HCT116 (cell line): Measurements from ENCODE around the gene NEUROD1. TPM values are rescaled to one million over a fixed set of nuclear protein-coding genes. Genes with fewer than 3 reads are reported as not detected.
A peak's percentile ranks its signal among the peaks of the same experiment; 100 is the strongest.

Experiments
- ATAC-seq: fragments of 200-7000 bp; cut with Tn5 transposase; 2 replicates; pipeline ENCODE4 v1.9.1; 2020; ENCODE audit warnings: mild to moderate bottlenecking, moderate library complexity
- BruUV-seq: library from RNA; stranded (reverse); fragments of 400-500 nt; replicated peaks from 2 replicates; lab custom pipeline; 2021; lab: Mats Ljungman, UMichigan
- CTCF ChIA-PET: fragments of 300-600 bp; sonication (Branson Sonifier 250); formaldehyde crosslinking; loops from one replicate; lab custom pipeline; 2021; ENCODE audit warnings: antibody characterized with exemption; lab: Charles Lee
- POLR2A ChIA-PET: fragments of 300-600, 350-600 bp; sonication (Branson Sonifier 250); formaldehyde crosslinking; loops from one replicate; lab custom pipeline; 2021; ENCODE audit warnings: antibody characterized with exemption; lab: Charles Lee
- RAD21 ChIA-PET, 2 experiments: fragments of 300-600 bp; sonication (Branson Sonifier 250); formaldehyde crosslinking; loops; one replicate each; lab custom pipeline; 2023; ENCODE audit warnings: low total read pairs in 2 of 2; ENCODE audit not compliant: uncharacterized antibody in 2 of 2, unreplicated experiment in 2 of 2, low non-redundant PET in 1 of 2; lab: Charles Lee
- DNase-seq: peaks from one replicate; pipeline ENCODE4 v3.0.0-alpha.2; 2010; ENCODE audit warnings: low read depth, low spot score
- H2AFZ ChIP-seq: fragments of 200-600 bp; shearing (Covaris generic), sonication (generic); 2 replicates; pipeline ENCODE4 v1.6.1; 2017; ENCODE audit warnings: low read depth, mixed run types, mixed read lengths, antibody characterized with exemption, low read length; ENCODE audit not compliant: poor library complexity, severe bottlenecking
- H3K27ac ChIP-seq: 2 replicates; pipeline ENCODE4 v1.5.1; 2012; ENCODE audit warnings: low read depth, low read length
- H3K27me3 ChIP-seq: fragments of 200-600 bp; sonication (generic); 2 replicates; pipeline ENCODE4 v1.6.1; 2016; ENCODE audit warnings: mixed run types, low read length, mixed read lengths; ENCODE audit not compliant: insufficient read depth
- H3K36me3 ChIP-seq, 2 experiments: fragments of 200-500 bp in 1 of 2; fragments of 200-600 bp in 1 of 2; sonication (Bioruptor generic) in 1 of 2; sonication (generic) in 1 of 2; 2 replicates each; pipeline versions ENCODE4 v1.5.1 to v1.6.1; 2014 to 2016; ENCODE audit warnings: low read length in 2 of 2, inconsistent platforms in 1 of 2, mixed read lengths in 1 of 2, mixed run types in 1 of 2; ENCODE audit not compliant: insufficient read depth in 2 of 2, control insufficient read depth in 1 of 2
- H3K4me1 ChIP-seq, 2 experiments: fragments of 200-600 bp in 1 of 2; sonication (generic) in 1 of 2; 2 replicates each; pipeline versions ENCODE4 v1.5.1 to v1.6.1; 2012 to 2017; ENCODE audit warnings: low read length in 2 of 2, inconsistent platforms in 1 of 2, mild to moderate bottlenecking in 1 of 2, mixed read lengths in 1 of 2, mixed run types in 1 of 2, moderate library complexity in 1 of 2; ENCODE audit not compliant: insufficient read depth in 2 of 2, control insufficient read depth in 1 of 2
- H3K4me2 ChIP-seq: fragments of 200-600 bp; sonication (generic); 2 replicates; pipeline ENCODE4 v1.6.1; 2017; ENCODE audit warnings: mixed run types, low read length, mixed read lengths
- H3K4me3 ChIP-seq, 2 experiments: fragments of 200-600 bp in 1 of 2; sonication (generic) in 1 of 2; replicated peaks in 1 of 2; 2 replicates each; pipeline ENCODE4 v1.5.1; 2011 to 2016; ENCODE audit warnings: low read length in 2 of 2, control low read depth in 1 of 2, low read depth in 1 of 2, mild to moderate bottlenecking in 1 of 2, mixed read lengths in 1 of 2, mixed run types in 1 of 2
- H3K79me2 ChIP-seq: fragments of 200-600 bp; sonication (generic); 2 replicates; pipeline ENCODE4 v1.6.1; 2017; ENCODE audit warnings: mild to moderate bottlenecking, mixed run types, low read length, moderate library complexity, mixed read lengths; ENCODE audit not compliant: insufficient read depth
- H3K9ac ChIP-seq: fragments of 200-600 bp; sonication (generic); 2 replicates; pipeline ENCODE4 v1.6.1; 2016; ENCODE audit warnings: low read length, mixed read lengths
- H3K9me2 ChIP-seq: fragments of 200-600 bp; sonication (generic), shearing (Covaris generic); 2 replicates; pipeline ENCODE4 v1.6.1; 2017; ENCODE audit warnings: mixed run types, mild to moderate bottlenecking, moderate library complexity; ENCODE audit not compliant: insufficient read depth
- H3K9me3 ChIP-seq, 2 experiments: fragments of 200-500 bp in 1 of 2; fragments of 200-600 bp in 1 of 2; sonication (Bioruptor generic) in 1 of 2; sonication (generic) in 1 of 2; 2 replicates each; pipeline ENCODE4 v1.6.1; 2014 to 2017; ENCODE audit warnings: low read length in 2 of 2, mixed read lengths in 2 of 2, inconsistent platforms in 1 of 2, low read depth in 1 of 2, mild to moderate bottlenecking in 1 of 2, mixed run types in 1 of 2, moderate library complexity in 1 of 2; ENCODE audit not compliant: control insufficient read depth in 1 of 2, insufficient read depth in 1 of 2
- H4K20me1 ChIP-seq: fragments of 200-600 bp; sonication (generic), shearing (Covaris generic); 2 replicates; pipeline ENCODE4 v1.6.1; 2017; ENCODE audit warnings: mixed run types, mild to moderate bottlenecking, moderate library complexity; ENCODE audit not compliant: insufficient read depth
- ATF3 ChIP-seq: IDR thresholded peaks from 2 replicates; pipeline ENCODE4 v1.6.1; 2012
- CBX3 ChIP-seq: IDR thresholded peaks from 2 replicates; pipeline ENCODE4 v1.6.1; 2012; ENCODE audit warnings: low read depth
- CTCF ChIP-seq, 3 experiments: fragments of 200-600 bp in 1 of 3; sonication (generic) in 1 of 3; IDR thresholded peaks in 2 of 3; conservative IDR thresholded peaks in 1 of 3; 2 replicates each; pipeline ENCODE4 v1.5.1; 2012 to 2017; ENCODE audit warnings: low read depth in 2 of 3, low read length in 2 of 3, antibody characterized with exemption in 1 of 3, borderline replicate concordance in 1 of 3, control low read depth in 1 of 3, mild to moderate bottlenecking in 1 of 3, mixed read lengths in 1 of 3, mixed run types in 1 of 3, moderate library complexity in 1 of 3; ENCODE audit not compliant: insufficient read depth in 1 of 3
- FOSL1 ChIP-seq: IDR thresholded peaks from 2 replicates; pipeline ENCODE4 v1.6.1; 2012; ENCODE audit warnings: low read depth
- MAX ChIP-seq: IDR thresholded peaks from 2 replicates; pipeline ENCODE4 v1.6.1; 2012
- POLR2A ChIP-seq: IDR thresholded peaks from 2 replicates; pipeline ENCODE4 v1.7.0; 2011; ENCODE audit warnings: borderline replicate concordance; ENCODE audit not compliant: insufficient read depth, insufficient read length; ENCODE audit errors: extremely low read depth
- POLR2AphosphoS5 ChIP-seq: IDR thresholded peaks from 2 replicates; pipeline ENCODE4 v1.6.1; 2011; ENCODE audit warnings: mild to moderate bottlenecking, low read depth, low read length, moderate library complexity
- RAD21 ChIP-seq: IDR thresholded peaks from 2 replicates; pipeline ENCODE4 v1.6.1; 2012; ENCODE audit warnings: low read depth, mild to moderate bottlenecking
- REST ChIP-seq: IDR thresholded peaks from 2 replicates; pipeline ENCODE4 v1.6.1; 2012; ENCODE audit warnings: low read depth
- SIN3A ChIP-seq: IDR thresholded peaks from 2 replicates; pipeline ENCODE4 v1.6.1; 2012; ENCODE audit warnings: low read depth
- SRF ChIP-seq: IDR thresholded peaks from 2 replicates; pipeline ENCODE4 v1.6.1; 2012; ENCODE audit warnings: low read depth
- YY1 ChIP-seq: IDR thresholded peaks from 2 replicates; pipeline ENCODE4 v1.6.1; 2011; ENCODE audit warnings: low read length, low read depth, moderate library complexity, mild to moderate bottlenecking; ENCODE audit not compliant: insufficient replicate concordance; ENCODE audit errors: extremely low read depth
- ZFX ChIP-seq: fragments of 450-650 bp; IDR thresholded peaks from 2 replicates; pipeline ENCODE4 v1.6.1; 2017
- intact Hi-C: fragments of 100-400 bp; cut with micrococcal nuclease; formaldehyde crosslinking; loops from 2 replicates; pipeline ENCODE4 v1.10.0; 2022
- total RNA-seq: library from RNA; stranded (reverse); gene quantifications from one replicate; pipeline ENCODE4 v1.2.1, GENCODE V29; 2021; ENCODE audit not compliant: unreplicated experiment

The NEUROD1 gene
- total RNA-seq, 1 experiment from 2014 or later = not detected

- DNase-seq (peak; percentile 49), ATAC-seq (peak; percentile 93)
- H3K36me3 ChIP-seq = no peaks in the 10 kb centered on the region
- CTCF ChIA-PET = no interaction called here
- no peaks in the 10 kb centered on the region for H3K79me2 ChIP-seq
- BruUV-seq = no TSS peak
- peak within 1 kb of the TSS; percentile 75 for H3K4me2 ChIP-seq
- RAD21 ChIA-PET = interaction anchor here in 1 of 2 experiments (0.8 kb wide), 1 partner anchor 59 kb away, joined by 3 read pairs; no protein-coding TSS in a partner anchor
- H3K9me3 ChIP-seq = no peaks in the 10 kb centered on the region
- peaks cover 3 to 7% of the 10 kb centered on the region in 2 experiments; a peak in 2 of 4 replicates for H3K4me1 ChIP-seq
- H3K9ac ChIP-seq = peak within 1 kb of the TSS; percentile 34
- H3K27ac ChIP-seq = 0 out of 2 replicates have a peak within 1 kb of the TSS, but pooled peaks have one; percentile 23
- H3K4me3 ChIP-seq = peak within 1 kb of the TSS; percentile 40 to 53
- POLR2A ChIA-PET = no interaction called here
- no peaks in the 10 kb centered on the region for H3K27me3 ChIP-seq
- no peaks in the 10 kb centered on the region for H4K20me1 ChIP-seq
- TF ChIP-seq POLR2AphosphoS5 (peak; percentile 42; the same call in 1 of the 2 replicates), ZFX (peak; percentile 41; the same call in 1 of the 2 replicates), SRF (no peak), FOSL1 (no peak), MAX (peak; percentile 39; the same call in 1 of the 2 replicates)
- peak within 1 kb of the TSS; percentile 83 for H2AFZ ChIP-seq
- no peaks in the 10 kb centered on the region for H3K9me2 ChIP-seq
- intact Hi-C loops = no loop called here
These were observed 23.6 kb downstream of the NEUROD1 start, which contains the start of gene CERKL for GRCh38 chr2:181656450-181657291. TSS of gene CERKL (minus strand) at chr2:181657105. CDS start at chr2:181657006, 99 bp downstream.

- Histone ChIP-seq H3K9ac (no peak overlapping the region), H3K27me3 (no peaks in the 10 kb centered on the region), H3K4me2 (peak overlapping the region; percentile 75; the same call in 1 of the 2 replicates), H3K27ac (no peak overlapping the region), H2AFZ (no peak overlapping the region), H3K9me3 (no peaks in the 10 kb centered on the region), H3K9me2 (no peaks in the 10 kb centered on the region), H3K4me1 (peaks cover 3 to 7% of the 10 kb centered on the region in 2 experiments; a peak in 2 of 4 replicates), H3K4me3 (no peak overlapping the region), H3K79me2 (no peaks in the 10 kb centered on the region), H3K36me3 (no peaks in the 10 kb centered on the region), H4K20me1 (no peaks in the 10 kb centered on the region)
- no TSS peak for BruUV-seq
- ChIA-PET POLR2A (no interaction called here), CTCF (no interaction called here), RAD21 (no interaction called here)
- intact Hi-C loops = no loop called here
- ATAC-seq = no peak
- DNase-seq = no peak
- TF ChIP-seq YY1 (no peak), CTCF (IDR thresholded peaks at IDR 0.05 in 2 of 3, conservative IDR thresholded peaks at IDR 0.05 in 1 of 3; ENCODE audit: borderline replicate concordance in 1 of 3, insufficient read depth in 1 of 3, low read depth in 2 of 3, low read length in 2 of 3) (no peak), SIN3A (no peak), REST (no peak), POLR2A (no peak), ATF3 (no peak), POLR2AphosphoS5 (no peak), CBX3 (no peak), RAD21 (no peak)
These were observed 24.8 kb downstream of the NEUROD1 start for GRCh38 chr2:181655519-181655918.
